MCF 10A (cell line): ENCODE measurements around the gene BAZ1B. TPM values are rescaled to one million over a fixed set of nuclear protein-coding genes. Genes with fewer than 3 reads are reported as not detected.

ENCODE experiments used
- BruUV-seq: library from RNA; stranded (reverse); fragments of 400-500 nt; replicated peaks from 2 replicates; lab custom pipeline; 2021; lab: Mats Ljungman, UMichigan
- CTCF ChIA-PET: fragments of 300-600 bp; sonication (Branson Sonifier 250); formaldehyde crosslinking; extraction: SDS; loops from one replicate; lab custom pipeline; 2021; ENCODE audit warnings: antibody characterized with exemption, inconsistent platforms; lab: Yijun Ruan, JAX
- POLR2A ChIA-PET: fragments of 300-600, 350-650 bp; sonication (Branson Sonifier 250); formaldehyde crosslinking; extraction: SDS; loops from one replicate; lab custom pipeline; 2020; ENCODE audit warnings: antibody characterized with exemption, inconsistent platforms; lab: Yijun Ruan, JAX
- DNase-seq: peaks from one replicate; pipeline ENCODE4 v3.0.0-alpha.2; 2018; ENCODE audit not compliant: unreplicated experiment
- H3K27ac Mint-ChIP-seq: one replicate; pipeline ENCODE4 v1.8.0; 2022; ENCODE audit warnings: mild to moderate bottlenecking, low read depth, mixed read lengths; ENCODE audit not compliant: unreplicated experiment
- H3K27me3 Mint-ChIP-seq: one replicate; pipeline ENCODE4 v1.8.0; 2022; ENCODE audit warnings: mixed read lengths; ENCODE audit not compliant: insufficient read depth, unreplicated experiment
- H3K36me3 Mint-ChIP-seq: one replicate; pipeline ENCODE4 v1.8.0; 2022; ENCODE audit warnings: mild to moderate bottlenecking, moderate library complexity, mixed read lengths; ENCODE audit not compliant: insufficient read depth, unreplicated experiment
- H3K4me1 Mint-ChIP-seq: one replicate; pipeline ENCODE4 v1.8.0; 2022; ENCODE audit warnings: mixed read lengths; ENCODE audit not compliant: insufficient read depth, unreplicated experiment
- H3K4me3 Mint-ChIP-seq: one replicate; pipeline ENCODE4 v1.8.0; 2022; ENCODE audit warnings: mild to moderate bottlenecking, moderate library complexity, mixed read lengths; ENCODE audit not compliant: unreplicated experiment
- H3K9me3 Mint-ChIP-seq: one replicate; pipeline ENCODE4 v1.8.0; 2022; ENCODE audit warnings: mixed read lengths; ENCODE audit not compliant: unreplicated experiment
- CTCF ChIP-seq: fragments of 200-600 bp; IDR thresholded peaks from one replicate; pipeline ENCODE4 v1.8.0; 2022; ENCODE audit warnings: antibody characterized with exemption, mild to moderate bottlenecking; ENCODE audit not compliant: unreplicated experiment
- intact Hi-C: fragments of 100-400 bp; cut with micrococcal nuclease; formaldehyde crosslinking; loops from 2 replicates; pipeline ENCODE4 v1.14.1; 2022
- total RNA-seq: library from RNA; stranded (reverse); gene quantifications from 2 replicates; pipeline ENCODE4 v1.2.3, GENCODE V29; 2022

BAZ1B gene
- total RNA-seq, 1 experiment from 2014 or later: 86.7 TPM

- Mint-ChIP-seq H3K4me1 (no peaks in the 10 kb centered on the region), H3K9me3 (peaks cover 20% of the 10 kb centered on the region), H3K27ac (no peak overlapping the region), H3K36me3 (no peaks in the 10 kb centered on the region), H3K4me3 (no peak overlapping the region), H3K27me3 (no peaks in the 10 kb centered on the region)
- POLR2A ChIA-PET: no interaction called here
- BruUV-seq: no TSS peak
- no peak for DNase-seq
- no peak for TF ChIP-seq CTCF
- CTCF ChIA-PET: interaction anchor here (0.5 to 1.6 kb wide), 2 partner anchors 60 to 539 kb away, joined by 3 to 5 read pairs; no protein-coding TSS in a partner anchor
- intact Hi-C loops: no loop called here
Measured at GRCh38 chr7:73391396-73391795, 130.7 kb downstream of the BAZ1B start.

Other genes with a start within 250 kb of the BAZ1B start
- 42.2 and 52.9 TPM in 2 replicates for gene NSUN5, start 213.5 kb downstream of the BAZ1B start, total RNA-seq
- not detected in 2 replicates for gene TRIM50, start 194.2 kb downstream of the BAZ1B start, total RNA-seq
- not detected in 2 replicates for gene FKBP6, start 194.1 kb downstream of the BAZ1B start, total RNA-seq
- not detected in 2 replicates for gene FZD9, start 88.5 kb downstream of the BAZ1B start, total RNA-seq
- 66.5 and 73.3 TPM in 2 replicates for gene BCL7B, start 35.4 kb upstream of the BAZ1B start, total RNA-seq
- gene TBL2, start 56.3 kb upstream of the BAZ1B start, total RNA-seq: 44.0 and 47.0 TPM in 2 replicates
- 1.5 TPM in 1 of 2 replicates, not detected in the other for gene MLXIPL, start 102.2 kb upstream of the BAZ1B start, total RNA-seq
- 0.44 and 1.3 TPM in 2 replicates for gene VPS37D, start 145.5 kb upstream of the BAZ1B start, total RNA-seq
- gene DNAJC30, start 161.2 kb upstream of the BAZ1B start, total RNA-seq: 11.0 and 11.4 TPM in 2 replicates
- 71.5 and 81.9 TPM in 2 replicates for gene BUD23, start 161.3 kb upstream of the BAZ1B start, total RNA-seq
- gene STX1A, start 197.4 kb upstream of the BAZ1B start, total RNA-seq: 21.9 and 24.2 TPM in 2 replicates
- gene ABHD11, start 216.5 kb upstream of the BAZ1B start, total RNA-seq: 15.3 and 18.9 TPM in 2 replicates
- not detected in 2 replicates for gene CLDN3, start 248.0 kb upstream of the BAZ1B start, total RNA-seq